ENCODE results near the gene PDE4D. TPM values are rescaled to one million over a fixed set of nuclear protein-coding genes. Genes with fewer than 3 reads are reported as not detected.

PDE4D gene
- total RNA-seq, 1 donor = 19.9 TPM

GRCh38 chr5:59683311-59683710 lies 210.2 kb downstream of the PDE4D start:
- Histone ChIP-seq H3K36me3 (ENCODE audit: insufficient read depth, low read length) (no peaks in the 10 kb centered on the region), H3K27me3 (ENCODE audit: insufficient read depth, low read length) (no peaks in the 10 kb centered on the region), H4K20me1 (ENCODE audit: insufficient read depth, low read length) (no peaks in the 10 kb centered on the region), H3K79me2 (ENCODE audit: insufficient read depth, low read length) (no peaks in the 10 kb centered on the region), H3K4me1 (ENCODE audit: insufficient read depth, low read length) (no peaks in the 10 kb centered on the region), H3K4me3 (ENCODE audit: insufficient read depth, low read length) (no peak overlapping the region), H3K27ac (ENCODE audit: low read depth, low read length) (no peak overlapping the region), H3K4me2 (ENCODE audit: insufficient read depth, low read length) (no peak overlapping the region), H2AFZ (ENCODE audit: low read length) (no peak overlapping the region), H3K9me3 (ENCODE audit: low read depth, low read length) (no peaks in the 10 kb centered on the region)
- TF ChIP-seq CTCF (IDR thresholded peaks at IDR 0.05; ENCODE audit: extremely low read depth, low read depth, low read length) = no peak
- DNase-seq (ENCODE audit: insufficient read length, low spot score, missing footprints) = no peak

- TF ChIP-seq CTCF (IDR thresholded peaks at IDR 0.05; ENCODE audit: extremely low read depth, low read depth, low read length) = no peak
- H3K9me3 ChIP-seq (ENCODE audit: low read depth, low read length) = no peaks in the 10 kb centered on the region
- H3K79me2 ChIP-seq (ENCODE audit: insufficient read depth, low read length) = no peaks in the 10 kb centered on the region
- H3K4me3 ChIP-seq (ENCODE audit: insufficient read depth, low read length) = no peak overlapping the region
- H3K27ac ChIP-seq (ENCODE audit: low read depth, low read length) = no peak overlapping the region
- H3K36me3 ChIP-seq (ENCODE audit: insufficient read depth, low read length) = no peaks in the 10 kb centered on the region
- no peak overlapping the region for H2AFZ ChIP-seq (ENCODE audit: low read length)
- no peak for DNase-seq (ENCODE audit: insufficient read length, low spot score, missing footprints)
- H3K4me1 ChIP-seq (ENCODE audit: insufficient read depth, low read length) = no peaks in the 10 kb centered on the region
- H4K20me1 ChIP-seq (ENCODE audit: insufficient read depth, low read length) = no peaks in the 10 kb centered on the region
- no peak overlapping the region for H3K4me2 ChIP-seq (ENCODE audit: insufficient read depth, low read length)
- H3K27me3 ChIP-seq (ENCODE audit: insufficient read depth, low read length) = no peaks in the 10 kb centered on the region
Observed at GRCh38 chr5:59682542-59682941, 211.0 kb downstream of the PDE4D start.

DNA sequence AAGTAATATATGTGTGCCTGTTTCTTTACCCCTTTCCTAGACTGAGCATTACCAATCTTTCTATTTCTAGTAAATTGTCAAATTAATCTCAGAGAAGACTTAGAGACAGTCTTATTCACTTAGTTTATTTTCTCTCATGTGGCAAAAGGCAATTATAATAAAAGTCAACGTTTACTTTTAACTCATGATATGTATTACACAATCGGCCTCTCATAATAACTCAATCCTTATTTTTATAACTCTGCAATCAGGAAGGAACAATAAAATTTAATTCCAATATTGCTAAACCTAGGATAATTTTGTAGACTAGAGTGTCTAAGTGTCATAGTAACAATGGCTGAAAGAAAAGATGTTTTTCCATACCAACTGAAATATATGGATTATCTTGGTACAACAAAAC lies 214.6 kb downstream of the PDE4D start:
- Histone ChIP-seq H3K4me2 (ENCODE audit: insufficient read depth, low read length) (no peak overlapping the region), H3K4me3 (ENCODE audit: insufficient read depth, low read length) (no peak overlapping the region), H4K20me1 (ENCODE audit: insufficient read depth, low read length) (no peaks in the 10 kb centered on the region), H3K4me1 (ENCODE audit: insufficient read depth, low read length) (no peaks in the 10 kb centered on the region), H3K9me3 (ENCODE audit: low read depth, low read length) (no peaks in the 10 kb centered on the region), H3K36me3 (ENCODE audit: insufficient read depth, low read length) (no peaks in the 10 kb centered on the region), H3K79me2 (ENCODE audit: insufficient read depth, low read length) (no peaks in the 10 kb centered on the region), H3K27ac (ENCODE audit: low read depth, low read length) (no peak overlapping the region), H3K27me3 (ENCODE audit: insufficient read depth, low read length) (no peaks in the 10 kb centered on the region), H2AFZ (ENCODE audit: low read length) (no peak overlapping the region)
- no peak for TF ChIP-seq CTCF (IDR thresholded peaks at IDR 0.05; ENCODE audit: extremely low read depth, low read depth, low read length)
- no peak for DNase-seq (ENCODE audit: insufficient read length, low spot score, missing footprints)

- Histone ChIP-seq H3K4me2 (ENCODE audit: insufficient read depth, low read length) (no peak overlapping the region), H3K36me3 (ENCODE audit: insufficient read depth, low read length) (no peaks in the 10 kb centered on the region), H3K4me1 (ENCODE audit: insufficient read depth, low read length) (no peaks in the 10 kb centered on the region), H2AFZ (ENCODE audit: low read length) (no peak overlapping the region), H3K27ac (ENCODE audit: low read depth, low read length) (no peak overlapping the region), H4K20me1 (ENCODE audit: insufficient read depth, low read length) (no peaks in the 10 kb centered on the region), H3K27me3 (ENCODE audit: insufficient read depth, low read length) (no peaks in the 10 kb centered on the region), H3K9me3 (ENCODE audit: low read depth, low read length) (no peaks in the 10 kb centered on the region), H3K79me2 (ENCODE audit: insufficient read depth, low read length) (no peaks in the 10 kb centered on the region), H3K4me3 (ENCODE audit: insufficient read depth, low read length) (no peak overlapping the region)
- DNase-seq (ENCODE audit: insufficient read length, low spot score, missing footprints) = no peak
- TF ChIP-seq CTCF (IDR thresholded peaks at IDR 0.05; ENCODE audit: extremely low read depth, low read depth, low read length) = no peak
Observed at GRCh38 chr5:59674763-59675162, 218.8 kb downstream of the PDE4D start.

Data from osteoblast (primary cell).